ENCODE measurements around the gene DNAAF9. TPM values are rescaled to one million over a fixed set of nuclear protein-coding genes. Genes with fewer than 3 reads are reported as not detected.

Gene DNAAF9
- total and polyA plus RNA-seq, 2 donors (not counting 1 experiment from before 2014, with no cell fraction given): 11.7 to 19.2 TPM

DNA sequence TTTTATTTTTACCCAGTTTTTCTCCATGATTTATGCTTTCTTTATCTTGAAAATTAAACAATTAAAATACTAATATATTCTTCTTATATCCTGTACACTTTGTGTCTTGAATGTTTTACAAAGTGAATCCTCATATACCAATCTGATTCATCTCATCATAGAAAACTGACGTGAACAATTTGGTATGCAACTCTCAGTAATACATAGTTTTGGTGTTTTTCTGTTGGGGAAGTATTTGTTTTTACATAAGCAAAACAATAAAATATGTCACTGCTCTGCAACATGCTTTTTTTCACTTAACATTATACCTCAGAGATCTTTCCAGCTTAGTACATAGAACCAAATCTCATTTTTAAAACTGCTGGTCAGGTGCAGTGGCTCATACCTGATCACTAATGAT lies 14.7 kb downstream of the DNAAF9 start:
- Histone ChIP-seq H3K9ac (ENCODE audit: insufficient read depth, low read length) (no peak overlapping the region), H3K4me3 (replicated peaks in 1 of 4; ENCODE audit: control extremely low read depth in 1 of 4, insufficient read depth in 1 of 4, low read depth in 3 of 4, low read length in 4 of 4) (no peak overlapping the region), H3K27ac (ENCODE audit: insufficient read depth, low read length) (no peak overlapping the region), H4K20me1 (ENCODE audit: control insufficient read depth, extremely low read depth, insufficient read depth, low read length) (no peaks in the 10 kb centered on the region), H3K36me3 (ENCODE audit: control insufficient read depth, insufficient read depth, low read length) (no peaks in the 10 kb centered on the region), H3K27me3 (ENCODE audit: control insufficient read depth, insufficient read depth, low read length) (no peaks in the 10 kb centered on the region), H3K4me2 (ENCODE audit: extremely low read depth, insufficient read depth, low read length) (no peak overlapping the region), H2AFZ (ENCODE audit: low read length) (no peak overlapping the region), H3K4me1 (ENCODE audit: control insufficient read depth, extremely low read depth, insufficient read depth, low read length) (no peaks in the 10 kb centered on the region), H3K9me3 (ENCODE audit: control insufficient read depth, insufficient read depth, low read depth, low read length) (no peaks in the 10 kb centered on the region), H3K79me2 (ENCODE audit: control insufficient read depth, insufficient read depth, low read length) (peaks cover 36% of the 10 kb centered on the region)
- no peak for TF ChIP-seq EZH2 (IDR thresholded peaks at IDR 0.05; ENCODE audit: low read length, missing control alignments)
- TF ChIP-seq, protein P1, sequence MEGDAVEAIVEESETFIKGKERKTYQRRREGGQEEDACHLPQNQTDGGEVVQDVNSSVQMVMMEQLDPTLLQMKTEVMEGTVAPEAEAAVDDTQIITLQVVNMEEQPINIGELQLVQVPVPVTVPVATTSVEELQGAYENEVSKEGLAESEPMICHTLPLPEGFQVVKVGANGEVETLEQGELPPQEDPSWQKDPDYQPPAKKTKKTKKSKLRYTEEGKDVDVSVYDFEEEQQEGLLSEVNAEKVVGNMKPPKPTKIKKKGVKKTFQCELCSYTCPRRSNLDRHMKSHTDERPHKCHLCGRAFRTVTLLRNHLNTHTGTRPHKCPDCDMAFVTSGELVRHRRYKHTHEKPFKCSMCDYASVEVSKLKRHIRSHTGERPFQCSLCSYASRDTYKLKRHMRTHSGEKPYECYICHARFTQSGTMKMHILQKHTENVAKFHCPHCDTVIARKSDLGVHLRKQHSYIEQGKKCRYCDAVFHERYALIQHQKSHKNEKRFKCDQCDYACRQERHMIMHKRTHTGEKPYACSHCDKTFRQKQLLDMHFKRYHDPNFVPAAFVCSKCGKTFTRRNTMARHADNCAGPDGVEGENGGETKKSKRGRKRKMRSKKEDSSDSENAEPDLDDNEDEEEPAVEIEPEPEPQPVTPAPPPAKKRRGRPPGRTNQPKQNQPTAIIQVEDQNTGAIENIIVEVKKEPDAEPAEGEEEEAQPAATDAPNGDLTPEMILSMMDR (conservative IDR thresholded peaks at IDR 0.05 in 1 of 2, IDR thresholded peaks at IDR 0.05 in 1 of 2; ENCODE audit: low read depth in 1 of 2, low read length in 2 of 2): no peak
- DNase-seq (ENCODE audit: low read depth in 2 of 2): no peak

DNA sequence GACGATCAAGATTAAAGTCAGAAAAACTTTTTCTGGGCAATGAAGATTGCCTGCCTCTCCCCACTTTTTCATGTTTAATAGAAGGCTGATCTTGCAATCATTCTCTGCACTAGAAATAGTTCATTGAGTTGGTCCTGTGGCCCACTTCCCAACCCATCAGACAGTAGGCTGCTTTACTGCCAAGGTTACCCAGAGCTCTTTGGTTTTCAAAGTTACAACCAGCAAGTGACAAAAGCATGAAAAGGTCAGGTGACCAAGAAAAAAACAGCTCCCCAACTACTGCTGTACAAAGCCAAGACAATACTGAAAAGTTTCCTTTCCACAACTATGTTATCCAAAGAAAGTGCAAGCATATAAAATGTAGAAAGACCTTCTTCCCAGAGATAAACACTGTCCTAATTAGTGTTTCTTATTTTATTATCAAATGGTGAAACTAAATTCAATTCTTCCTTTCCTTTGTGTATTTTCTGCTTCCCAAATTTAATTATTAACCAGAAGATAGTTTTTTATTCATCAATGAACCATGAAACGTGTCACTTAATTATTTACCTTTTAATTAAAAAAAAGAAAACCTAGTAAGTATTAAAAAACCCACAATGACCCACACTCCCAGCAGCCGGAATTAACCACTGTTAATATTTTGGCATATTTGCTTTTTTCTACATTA lies 16.6 kb downstream of the DNAAF9 start:
- TF ChIP-seq, protein P1 (conservative IDR thresholded peaks at IDR 0.05 in 1 of 2, IDR thresholded peaks at IDR 0.05 in 1 of 2; ENCODE audit: low read depth in 1 of 2, low read length in 2 of 2): no peak
- TF ChIP-seq EZH2 (IDR thresholded peaks at IDR 0.05; ENCODE audit: low read length, missing control alignments): no peak
- DNase-seq (ENCODE audit: low read depth in 2 of 2): no peak

DNA sequence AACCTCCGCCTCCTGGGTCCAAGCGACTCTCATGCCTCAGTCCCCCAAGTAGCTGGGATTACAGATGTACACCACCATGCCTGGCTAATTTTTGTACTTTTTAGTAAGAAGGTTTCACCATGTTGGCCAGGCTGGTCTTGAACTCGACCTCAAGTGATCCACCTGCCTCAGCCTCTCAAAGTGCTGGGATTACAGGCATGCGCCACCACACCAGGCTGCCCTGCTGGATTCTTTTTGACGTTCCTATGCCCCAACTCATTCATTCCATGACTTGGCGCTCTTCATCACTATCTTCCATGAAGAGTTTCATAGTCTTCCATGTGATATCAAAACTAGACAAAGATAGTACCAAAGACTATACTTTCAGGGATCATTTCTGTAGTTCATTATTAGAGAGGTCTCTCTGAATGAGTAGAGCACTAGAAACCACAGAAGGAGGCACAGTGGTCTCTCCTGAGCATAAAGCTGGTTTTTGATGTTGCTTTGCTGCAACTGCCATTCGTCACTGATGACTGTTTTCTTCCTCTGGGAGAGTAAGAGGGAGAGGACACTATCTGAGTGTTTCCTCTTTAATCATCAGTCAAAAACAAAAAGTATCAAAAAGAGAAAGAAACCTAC lies 23.5 kb downstream of the DNAAF9 start:
- Histone ChIP-seq H3K27ac (ENCODE audit: insufficient read depth, low read length) (no peak overlapping the region), H2AFZ (ENCODE audit: low read length) (no peak overlapping the region), H3K36me3 (ENCODE audit: control insufficient read depth, insufficient read depth, low read length) (peaks cover 2% of the 10 kb centered on the region), H3K27me3 (ENCODE audit: control insufficient read depth, insufficient read depth, low read length) (no peaks in the 10 kb centered on the region), H3K4me2 (ENCODE audit: extremely low read depth, insufficient read depth, low read length) (no peak overlapping the region), H3K79me2 (ENCODE audit: control insufficient read depth, insufficient read depth, low read length) (peaks cover 45% of the 10 kb centered on the region), H4K20me1 (ENCODE audit: control insufficient read depth, extremely low read depth, insufficient read depth, low read length) (peaks cover 2% of the 10 kb centered on the region), H3K9ac (ENCODE audit: insufficient read depth, low read length) (no peak overlapping the region), H3K4me1 (ENCODE audit: control insufficient read depth, extremely low read depth, insufficient read depth, low read length) (no peaks in the 10 kb centered on the region), H3K9me3 (ENCODE audit: control insufficient read depth, insufficient read depth, low read depth, low read length) (no peaks in the 10 kb centered on the region), H3K4me3 (replicated peaks in 1 of 4; ENCODE audit: control extremely low read depth in 1 of 4, insufficient read depth in 1 of 4, low read depth in 3 of 4, low read length in 4 of 4) (no peak overlapping the region)
- no peak for TF ChIP-seq EZH2 (IDR thresholded peaks at IDR 0.05; ENCODE audit: low read length, missing control alignments)
- no peak for DNase-seq (ENCODE audit: low read depth in 2 of 2)

More for the DNA sequence above, 16.6 kb downstream of the DNAAF9 start:
- Histone ChIP-seq H3K4me1 (ENCODE audit: control insufficient read depth, extremely low read depth, insufficient read depth, low read length) (no peaks in the 10 kb centered on the region), H3K27ac (ENCODE audit: insufficient read depth, low read length) (no peak overlapping the region), H4K20me1 (ENCODE audit: control insufficient read depth, extremely low read depth, insufficient read depth, low read length) (no peaks in the 10 kb centered on the region), H3K4me2 (ENCODE audit: extremely low read depth, insufficient read depth, low read length) (no peak overlapping the region), H3K27me3 (ENCODE audit: control insufficient read depth, insufficient read depth, low read length) (no peaks in the 10 kb centered on the region), H3K9me3 (ENCODE audit: control insufficient read depth, insufficient read depth, low read depth, low read length) (no peaks in the 10 kb centered on the region), H3K36me3 (ENCODE audit: control insufficient read depth, insufficient read depth, low read length) (no peaks in the 10 kb centered on the region), H2AFZ (ENCODE audit: low read length) (no peak overlapping the region), H3K79me2 (ENCODE audit: control insufficient read depth, insufficient read depth, low read length) (peaks cover 37% of the 10 kb centered on the region), H3K4me3 (replicated peaks in 1 of 4; ENCODE audit: control extremely low read depth in 1 of 4, insufficient read depth in 1 of 4, low read depth in 3 of 4, low read length in 4 of 4) (no peak overlapping the region), H3K9ac (ENCODE audit: insufficient read depth, low read length) (no peak overlapping the region)
